SK-N-SH (cell line): Measurements from ENCODE around the gene WNK2. TPM values are rescaled to one million over a fixed set of nuclear protein-coding genes. Genes with fewer than 3 reads are reported as not detected.

Experiments
- CTCF ChIA-PET: fragments of 300-600, 350-600 bp; formaldehyde crosslinking; extraction: SDS; loops from one replicate; lab custom pipeline; 2021; lab: Yijun Ruan, JAX
- POLR2A ChIA-PET: fragments of 350-600 bp; sonication (Branson Sonifier 250); formaldehyde crosslinking; extraction: SDS; loops from one replicate; lab custom pipeline; 2020; ENCODE audit warnings: antibody characterized with exemption, inconsistent platforms; lab: Yijun Ruan, JAX
- DNase-seq: peaks from one replicate; pipeline ENCODE4 v3.0.0; 2012
- H2AFZ ChIP-seq: fragments of 200-600 bp; sonication (generic); 2 replicates; pipeline ENCODE4 v1.8.1; 2016; ENCODE audit warnings: antibody characterized with exemption, mild to moderate bottlenecking, low read depth
- H3F3A ChIP-seq: fragments of 200-600 bp; sonication (generic); replicated peaks from 2 replicates; pipeline ENCODE3; 2016; ENCODE audit warnings: antibody characterized with exemption, mild to moderate bottlenecking; ENCODE audit not compliant: insufficient read depth
- H3K27ac ChIP-seq, 2 experiments: fragments of 200-500 bp in 1 of 2; fragments of 200-600 bp in 1 of 2; sonication (Bioruptor generic) in 1 of 2; sonication (generic), shearing (Covaris generic) in 1 of 2; 2 replicates each; pipeline versions ENCODE4 v1.5.1 to v1.6.1; 2014 to 2016; ENCODE audit warnings: low read depth in 2 of 2, inconsistent platforms in 1 of 2, low read length in 1 of 2, mild to moderate bottlenecking in 1 of 2, mixed read lengths in 1 of 2
- H3K27me3 ChIP-seq: fragments of 200-600 bp; sonication (generic), shearing (Covaris generic); 2 replicates; pipeline ENCODE4 v1.6.1; 2016; ENCODE audit warnings: mixed run types; ENCODE audit not compliant: insufficient read depth
- H3K36me3 ChIP-seq, 2 experiments: fragments of 200-500 bp in 1 of 2; fragments of 200-600 bp in 1 of 2; sonication (Bioruptor generic) in 1 of 2; sonication (generic) in 1 of 2; replicated peaks in 1 of 2; 2 replicates each; pipeline versions ENCODE3 to v1.5.1; 2014 to 2016; ENCODE audit warnings: low read length in 1 of 2, mild to moderate bottlenecking in 1 of 2; ENCODE audit not compliant: insufficient read depth in 2 of 2, control insufficient read depth in 1 of 2
- H3K4me1 ChIP-seq, 2 experiments: fragments of 200-500 bp in 1 of 2; fragments of 200-600 bp in 1 of 2; sonication (Bioruptor generic) in 1 of 2; sonication (generic), shearing (Covaris generic) in 1 of 2; 2 replicates each; pipeline versions ENCODE4 v1.5.1 to v1.6.1; 2014 to 2016; ENCODE audit warnings: low read depth in 1 of 2, low read length in 1 of 2, mixed run types in 1 of 2; ENCODE audit not compliant: insufficient read depth in 2 of 2, control insufficient read depth in 1 of 2
- H3K4me2 ChIP-seq: fragments of 200-600 bp; sonication (generic), shearing (Covaris generic); 2 replicates; pipeline ENCODE4 v1.6.1; 2017; ENCODE audit warnings: mixed run types
- H3K4me3 ChIP-seq, 2 experiments: fragments of 200-500 bp in 1 of 2; fragments of 200-600 bp in 1 of 2; sonication (Bioruptor generic) in 1 of 2; sonication (generic), shearing (Covaris generic) in 1 of 2; 2 replicates each; pipeline versions ENCODE4 v1.5.1 to v1.8.1; 2014 to 2016; ENCODE audit warnings: low read depth in 2 of 2, inconsistent platforms in 1 of 2, low read length in 1 of 2, mild to moderate bottlenecking in 1 of 2, mixed read lengths in 1 of 2, moderate library complexity in 1 of 2
- H3K79me2 ChIP-seq: fragments of 200-600 bp; sonication (generic); 2 replicates; pipeline ENCODE4 v1.8.1; 2017; ENCODE audit warnings: mild to moderate bottlenecking; ENCODE audit not compliant: insufficient read depth
- H3K9ac ChIP-seq: fragments of 200-600 bp; sonication (generic); 2 replicates; pipeline ENCODE4 v1.6.1; 2017; ENCODE audit warnings: mixed run types
- H3K9me2 ChIP-seq: fragments of 200-600 bp; sonication (generic); 2 replicates; pipeline ENCODE4 v1.6.1; 2017; ENCODE audit warnings: mixed run types
- H3K9me3 ChIP-seq: fragments of 200-600 bp; sonication (generic); 2 replicates; pipeline ENCODE4 v1.6.1; 2017; ENCODE audit warnings: mixed run types, mild to moderate bottlenecking, moderate library complexity
- H4K20me1 ChIP-seq: fragments of 200-600 bp; sonication (generic); 2 replicates; pipeline ENCODE4 v1.6.1; 2017; ENCODE audit warnings: mild to moderate bottlenecking, mixed run types; ENCODE audit not compliant: insufficient read depth
- CHD2 ChIP-seq: fragments of 150-350 bp; IDR thresholded peaks from 2 replicates; pipeline ENCODE4 v1.6.1; 2018; ENCODE audit warnings: low read length; ENCODE audit not compliant: partially characterized antibody
- EP300 ChIP-seq, 2 experiments: IDR thresholded peaks; 2 replicates each; pipeline versions ENCODE4 v1.4.0 to v1.6.1; 2012; ENCODE audit warnings: borderline replicate concordance in 1 of 2, low read depth in 1 of 2, low read length in 1 of 2
- FOXM1 ChIP-seq: IDR thresholded peaks from 2 replicates; pipeline ENCODE4 v1.4.0; 2012; ENCODE audit warnings: low read depth, mild to moderate bottlenecking
- GABPA ChIP-seq: IDR thresholded peaks from 2 replicates; pipeline ENCODE4 v1.4.0; 2012; ENCODE audit warnings: low read depth, mild to moderate bottlenecking
- NFIC ChIP-seq: IDR thresholded peaks from 2 replicates; pipeline ENCODE4 v1.4.0; 2012; ENCODE audit warnings: borderline replicate concordance
- RAD21 ChIP-seq: IDR thresholded peaks from 2 replicates; pipeline ENCODE4 v1.6.1; 2012; ENCODE audit warnings: mild to moderate bottlenecking, low read length
- RCOR1 ChIP-seq: fragments of 150-350 bp; IDR thresholded peaks from 2 replicates; pipeline ENCODE4 v1.6.1; 2017; ENCODE audit warnings: antibody characterized with exemption, low read length
- SIN3A ChIP-seq: IDR thresholded peaks from 2 replicates; pipeline ENCODE4 v1.6.1; 2012; ENCODE audit warnings: low read depth, mild to moderate bottlenecking, low read length, moderate library complexity, borderline replicate concordance
- USF1 ChIP-seq: IDR thresholded peaks from 2 replicates; pipeline ENCODE4 v1.4.0; 2012; ENCODE audit warnings: low read depth, borderline replicate concordance
- USF2 ChIP-seq: fragments of 150-350 bp; IDR thresholded peaks from 2 replicates; pipeline ENCODE4 v1.6.1; 2017; ENCODE audit warnings: antibody characterized with exemption, low read length, low read depth, borderline replicate concordance
- ZBTB33 ChIP-seq: IDR thresholded peaks from 2 replicates; pipeline ENCODE4 v1.4.0; 2012; ENCODE audit warnings: low read depth, borderline replicate concordance
- WGBS: methylation state at CpG from one replicate; pipeline ENCODE4 v1.1.6; 2017; ENCODE audit warnings: low lambda C conversion rate; 5-methylcytosine and 5-hydroxymethylcytosine counted together
- polyA plus RNA-seq, 3 experiments: library from polyadenylated mRNA; depleted of rRNA; stranded (reverse); fragments of >200 nt; gene quantifications; 2 replicates each; pipeline ENCODE4 v1.2.3, GENCODE V29; 2012
- TF ChIP-seq, protein P1 (sequence below): IDR thresholded peaks from 2 replicates; pipeline ENCODE4 v1.4.0; 2012; ENCODE audit warnings: low read depth

WNK2 gene
- polyA plus RNA-seq, 1 of the 3 experiments (the other 2 are of a cell fraction) = 0.12 TPM

GRCh38 chr9:93177676-93178075 is 6.3 kb upstream of the WNK2 start:
- no peaks in the 10 kb centered on the region for H3K9me3 ChIP-seq
- CTCF ChIA-PET = interaction anchor here (0.9 to 1.4 kb wide), 5 partner anchors 15 to 389 kb away, joined by 3 to 4 read pairs (median 3); no protein-coding TSS in a partner anchor
- TF ChIP-seq EP300 (IDR thresholded peaks at IDR 0.05; ENCODE audit: borderline replicate concordance in 1 of 2, low read depth in 1 of 2, low read length in 1 of 2) (peak in 1 of 2 experiments; percentile 34; a peak in 1 of 4 replicates), RAD21 (peak; percentile 6; the same call in 1 of the 2 replicates), NFIC (no peak), CHD2 (no peak), SIN3A (no peak), FOXM1 (no peak), USF2 (no peak), GABPA (no peak), USF1 (no peak), ZBTB33 (no peak), RCOR1 (no peak)
- TF ChIP-seq, protein P1, sequence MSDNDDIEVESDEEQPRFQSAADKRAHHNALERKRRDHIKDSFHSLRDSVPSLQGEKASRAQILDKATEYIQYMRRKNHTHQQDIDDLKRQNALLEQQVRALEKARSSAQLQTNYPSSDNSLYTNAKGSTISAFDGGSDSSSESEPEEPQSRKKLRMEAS = no peak
- TF ChIP-seq, all 33 proteins: peak for 2
- no peak overlapping the region for H3K4me3 ChIP-seq
- H4K20me1 ChIP-seq = no peaks in the 10 kb centered on the region
- peaks cover 0 to 25% of the 10 kb centered on the region in 2 experiments; a peak in 1 of 4 replicates for H3K4me1 ChIP-seq
- no peak overlapping the region for H3K9ac ChIP-seq
- peak overlapping the region in 1 of 2 experiments; percentile 62; a peak in 2 of 4 replicates for H3K27ac ChIP-seq
- H3K36me3 ChIP-seq = no peaks in the 10 kb centered on the region
- H3K79me2 ChIP-seq = no peaks in the 10 kb centered on the region
- no peaks in the 10 kb centered on the region for H3K9me2 ChIP-seq
- DNase-seq = peak; percentile 89
- H2AFZ ChIP-seq = no peak overlapping the region
- WGBS = 40% methylated on average over 6 of the region's 6 CpGs
- no peaks in the 10 kb centered on the region for H3F3A ChIP-seq
- no peak overlapping the region for H3K4me2 ChIP-seq
- POLR2A ChIA-PET = no interaction called here
- no peaks in the 10 kb centered on the region; the same call in 1 of the 2 replicates for H3K27me3 ChIP-seq
